Smooth muscle cell (in vitro differentiated cells): Measurements from ENCODE around the gene RBP4. TPM values are rescaled to one million over a fixed set of nuclear protein-coding genes. Genes with fewer than 3 reads are reported as not detected.
A peak's percentile ranks its signal among the peaks of the same experiment; 100 is the strongest.
"Not testable (repeated sequence)": the region's sequence is repeated elsewhere in the genome, so short reads cannot be mapped to it uniquely, and the experiment has no call there.

Experiments
- DNase-seq: peaks from one replicate; lab custom pipeline; 2025; ENCODE audit not compliant: unreplicated experiment; lab: John Stamatoyannopoulos, UW
- H2AFZ ChIP-seq: fragments of 200-600 bp; sonication (generic); 2 replicates; pipeline ENCODE4 v1.6.0; 2016; ENCODE audit warnings: antibody characterized with exemption, low read depth, mild to moderate bottlenecking
- H3F3A ChIP-seq: fragments of 200-600 bp; sonication (generic); 2 replicates; pipeline ENCODE4 v1.6.0; 2017; ENCODE audit warnings: antibody characterized with exemption, low read depth
- H3K27ac ChIP-seq: fragments of 200-600 bp; sonication (generic); 2 replicates; pipeline ENCODE4 v1.5.1; 2016; ENCODE audit warnings: low read depth, mild to moderate bottlenecking
- H3K27me3 ChIP-seq: fragments of 200-600 bp; sonication (generic); 2 replicates; pipeline ENCODE4 v1.6.1; 2016; ENCODE audit warnings: low read depth, mild to moderate bottlenecking
- H3K36me3 ChIP-seq: fragments of 200-600 bp; sonication (generic); 2 replicates; pipeline ENCODE4 v1.5.1; 2016; ENCODE audit warnings: low read depth
- H3K4me1 ChIP-seq: fragments of 200-600 bp; sonication (generic); 2 replicates; pipeline ENCODE4 v1.5.1; 2016; ENCODE audit warnings: low read depth
- H3K4me2 ChIP-seq: fragments of 200-600 bp; sonication (generic); 2 replicates; pipeline ENCODE4 v1.6.0; 2016; ENCODE audit warnings: mild to moderate bottlenecking
- H3K4me3 ChIP-seq: fragments of 200-600 bp; sonication (generic); 2 replicates; pipeline ENCODE4 v1.5.1; 2016; ENCODE audit warnings: mild to moderate bottlenecking
- H3K79me2 ChIP-seq: fragments of 200-600 bp; sonication (generic); 2 replicates; pipeline ENCODE4 v1.6.0; 2016; ENCODE audit warnings: low read depth, mild to moderate bottlenecking
- H3K9ac ChIP-seq: fragments of 200-600 bp; sonication (generic); 2 replicates; pipeline ENCODE4 v1.6.0; 2016; ENCODE audit warnings: low read depth
- H3K9me3 ChIP-seq: fragments of 200-600 bp; sonication (generic); replicated peaks from 2 replicates; pipeline ENCODE4 v1.5.1; 2016; ENCODE audit warnings: low read depth
- H4K20me1 ChIP-seq: fragments of 200-600 bp; sonication (generic); 2 replicates; pipeline ENCODE4 v1.6.0; 2016; ENCODE audit warnings: low read depth
- WGBS: methylation state at CpG from one replicate; pipeline ENCODE4 v1.1.7; 2016; ENCODE audit warnings: low lambda C conversion rate; 5-methylcytosine and 5-hydroxymethylcytosine counted together
- polyA plus RNA-seq: library from polyadenylated mRNA; unstranded; fragments of >200 nt; fragmentation: Nextera tagmentation; extraction: Ambion mirVana; gene quantifications from 2 replicates; pipeline ENCODE4 v1.2.1, GENCODE V29; 2016
- total RNA-seq: library from RNA; depleted of rRNA; stranded (reverse); fragments of >200 nt; gene quantifications from 2 replicates; pipeline ENCODE4 v1.2.3, GENCODE V29; 2014
- TF ChIP-seq, protein P1 (sequence below): fragments of 200-600 bp; sonication (generic); IDR thresholded peaks from 2 replicates; pipeline ENCODE4 v1.5.1; 2017; ENCODE audit warnings: borderline replicate concordance, mild to moderate bottlenecking, antibody characterized with exemption; ENCODE audit not compliant: insufficient read depth, poor library complexity, severe bottlenecking

The RBP4 gene
- total and polyA plus RNA-seq, 2 experiments from 2014 or later, result 1.1 to 1.2 TPM

DNA sequence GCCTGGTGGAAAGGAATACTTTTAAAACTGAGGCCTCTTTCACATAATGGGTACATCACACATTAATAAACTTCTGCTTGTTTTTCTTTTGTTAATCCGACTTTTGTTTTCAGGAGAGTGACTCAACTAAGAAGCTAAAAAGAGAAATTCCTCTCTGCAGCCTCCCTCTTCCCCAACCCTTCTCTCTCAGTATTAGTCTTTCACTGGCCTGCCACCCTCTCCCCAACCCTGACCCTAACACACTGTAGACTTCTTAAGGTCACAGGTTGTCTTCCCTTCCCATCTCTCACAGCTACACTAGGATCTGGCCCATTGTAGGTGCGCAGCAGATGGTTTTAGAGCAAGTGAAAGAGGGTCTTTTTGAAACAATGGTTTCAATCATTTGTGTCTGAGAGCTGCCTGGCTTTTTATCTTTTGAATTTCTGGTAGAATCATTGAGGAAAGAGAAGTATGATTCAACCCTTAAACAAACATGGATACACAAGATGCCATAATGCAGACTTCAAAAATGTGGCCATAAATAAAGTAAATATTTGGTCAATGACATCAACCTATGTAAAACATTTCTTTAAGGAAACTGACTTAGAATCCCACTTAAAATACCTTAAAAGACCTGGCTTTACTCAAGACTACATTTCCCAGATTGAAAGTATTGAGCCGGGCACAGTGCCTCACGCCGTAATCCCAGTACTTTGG, 52.5 kb downstream of the RBP4 start:
- no peaks in the 10 kb centered on the region for H3K4me1 ChIP-seq
- no peaks in the 10 kb centered on the region for H3F3A ChIP-seq
- no peak overlapping the region for H3K4me2 ChIP-seq
- no peak overlapping the region for H3K4me3 ChIP-seq
- no peaks in the 10 kb centered on the region for H3K36me3 ChIP-seq
- no peaks in the 10 kb centered on the region for H3K79me2 ChIP-seq
- peak overlapping the region; percentile 31 for H3K27ac ChIP-seq
- no peak for DNase-seq
- no peaks in the 10 kb centered on the region for H3K27me3 ChIP-seq
- H4K20me1 ChIP-seq, result no peaks in the 10 kb centered on the region
- H2AFZ ChIP-seq, result no peak overlapping the region
- WGBS, result 80% methylated on average over 5 of the region's 5 CpGs
- TF ChIP-seq, protein P1, sequence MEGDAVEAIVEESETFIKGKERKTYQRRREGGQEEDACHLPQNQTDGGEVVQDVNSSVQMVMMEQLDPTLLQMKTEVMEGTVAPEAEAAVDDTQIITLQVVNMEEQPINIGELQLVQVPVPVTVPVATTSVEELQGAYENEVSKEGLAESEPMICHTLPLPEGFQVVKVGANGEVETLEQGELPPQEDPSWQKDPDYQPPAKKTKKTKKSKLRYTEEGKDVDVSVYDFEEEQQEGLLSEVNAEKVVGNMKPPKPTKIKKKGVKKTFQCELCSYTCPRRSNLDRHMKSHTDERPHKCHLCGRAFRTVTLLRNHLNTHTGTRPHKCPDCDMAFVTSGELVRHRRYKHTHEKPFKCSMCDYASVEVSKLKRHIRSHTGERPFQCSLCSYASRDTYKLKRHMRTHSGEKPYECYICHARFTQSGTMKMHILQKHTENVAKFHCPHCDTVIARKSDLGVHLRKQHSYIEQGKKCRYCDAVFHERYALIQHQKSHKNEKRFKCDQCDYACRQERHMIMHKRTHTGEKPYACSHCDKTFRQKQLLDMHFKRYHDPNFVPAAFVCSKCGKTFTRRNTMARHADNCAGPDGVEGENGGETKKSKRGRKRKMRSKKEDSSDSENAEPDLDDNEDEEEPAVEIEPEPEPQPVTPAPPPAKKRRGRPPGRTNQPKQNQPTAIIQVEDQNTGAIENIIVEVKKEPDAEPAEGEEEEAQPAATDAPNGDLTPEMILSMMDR, result no peak
- no peak overlapping the region for H3K9ac ChIP-seq
- no peaks in the 10 kb centered on the region for H3K9me3 ChIP-seq

DNA sequence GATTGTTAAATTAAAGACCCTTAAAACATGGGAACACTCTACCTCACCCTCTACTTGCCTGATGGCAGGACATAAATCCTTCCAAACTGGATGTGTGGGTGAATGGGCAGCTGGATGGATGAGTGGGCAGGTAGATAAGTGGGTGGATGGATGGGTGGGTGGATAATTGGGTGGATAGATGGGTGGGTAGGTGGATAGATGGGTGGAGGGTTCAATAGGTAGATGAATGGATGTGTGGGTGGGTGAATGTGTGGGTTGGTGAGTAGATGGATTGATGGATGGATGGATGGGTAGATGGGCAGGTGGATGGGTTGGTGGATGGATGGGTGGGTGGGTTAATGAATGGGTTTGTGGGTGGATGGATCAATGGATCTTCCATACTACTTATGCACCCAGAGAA, 53.5 kb downstream of the RBP4 start:
- Histone ChIP-seq H4K20me1 (no peaks in the 10 kb centered on the region), H3K4me2 (no peak overlapping the region), H3K9me3 (no peaks in the 10 kb centered on the region), H3F3A (no peaks in the 10 kb centered on the region), H3K27me3 (no peaks in the 10 kb centered on the region), H3K36me3 (no peaks in the 10 kb centered on the region), H3K4me3 (no peak overlapping the region), H2AFZ (no peak overlapping the region), H3K27ac (no peak overlapping the region), H3K9ac (no peak overlapping the region), H3K79me2 (no peaks in the 10 kb centered on the region), H3K4me1 (peaks cover under 1% of the 10 kb centered on the region)
- DNase-seq, result no peak
- TF ChIP-seq, protein P1, result no peak

DNA sequence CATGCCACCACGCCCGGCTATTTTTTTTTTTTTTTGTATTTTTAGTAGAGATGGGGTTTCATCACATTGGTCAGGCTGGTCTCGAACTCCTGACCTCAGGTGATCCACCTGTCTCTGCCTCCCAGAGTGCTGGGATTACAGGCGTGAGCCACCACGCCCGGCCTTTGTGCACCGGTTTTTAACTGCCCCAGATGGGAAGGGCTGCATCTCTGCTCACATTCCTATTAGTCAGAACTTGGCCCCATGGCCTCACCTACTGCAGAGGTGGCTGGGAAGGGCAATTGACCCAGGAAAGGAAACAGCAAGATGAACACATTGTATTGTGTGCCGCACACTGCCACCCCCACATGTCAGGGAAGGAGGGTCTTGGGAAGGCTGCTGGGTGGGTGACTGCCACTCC, 54.0 kb downstream of the RBP4 start:
- DNase-seq, H3K79me2 ChIP-seq, H3K27me3 ChIP-seq: not testable (repeated sequence)

DNA sequence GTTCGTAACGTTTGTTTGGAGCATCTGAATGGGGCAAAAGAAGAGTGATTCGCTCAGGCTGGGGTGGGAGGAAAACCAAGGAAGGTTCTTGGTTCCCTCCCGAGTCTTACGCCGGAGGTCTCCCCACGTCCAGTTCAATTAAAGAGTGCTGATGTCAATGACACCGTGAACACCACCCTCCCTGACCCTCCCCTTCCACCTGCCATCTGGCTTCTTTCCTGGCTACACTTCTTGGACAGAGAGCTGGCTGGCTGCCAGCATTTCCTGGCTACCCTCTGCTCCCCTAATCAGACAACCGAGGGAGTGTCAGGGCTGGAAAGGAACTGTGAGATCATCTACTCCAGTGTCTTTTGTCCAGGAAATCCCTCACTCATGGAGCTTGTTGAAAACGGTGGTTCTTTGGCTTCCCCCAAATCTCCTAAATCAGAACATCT, 58.7 kb downstream of the RBP4 start:
- no peak overlapping the region for H2AFZ ChIP-seq
- WGBS, result 38% methylated on average over 10 of the region's 10 CpGs
- no peaks in the 10 kb centered on the region for H3K36me3 ChIP-seq
- H3K27ac ChIP-seq, result no peak overlapping the region
- TF ChIP-seq, protein P1, result no peak
- no peak overlapping the region for H3K9ac ChIP-seq
- H3K79me2 ChIP-seq, result no peaks in the 10 kb centered on the region
- no peaks in the 10 kb centered on the region for H3K9me3 ChIP-seq
- H3F3A ChIP-seq, result no peaks in the 10 kb centered on the region
- no peaks in the 10 kb centered on the region for H3K27me3 ChIP-seq
- H3K4me1 ChIP-seq, result peaks cover 3% of the 10 kb centered on the region
- DNase-seq, result no peak
- no peaks in the 10 kb centered on the region for H4K20me1 ChIP-seq
- H3K4me3 ChIP-seq, result peak overlapping the region; percentile 8
- peak overlapping the region; percentile 11 for H3K4me2 ChIP-seq

More for the DNA sequence above, 54.0 kb downstream of the RBP4 start:
- H3K27ac ChIP-seq, H3K36me3 ChIP-seq, H2AFZ ChIP-seq, H3K4me3 ChIP-seq, H3K9ac ChIP-seq, H3K4me1 ChIP-seq, H3K9me3 ChIP-seq, H3F3A ChIP-seq, H4K20me1 ChIP-seq, H3K4me2 ChIP-seq: not testable (repeated sequence)
- WGBS, result 96% methylated on average over 8 of the region's 8 CpGs

Other genes with a start within 250 kb of the RBP4 start
- gene MYOF, start 118.9 kb downstream of the RBP4 start, total RNA-seq, result 99.5 and 99.6 TPM in 2 replicates
- gene MYOF, start 118.9 kb downstream of the RBP4 start, polyA plus RNA-seq, result 29.6 and 45.1 TPM in 2 replicates
- gene CEP55, start 104.6 kb downstream of the RBP4 start, total RNA-seq, result 6.5 and 9.3 TPM in 2 replicates
- gene CEP55, start 104.6 kb downstream of the RBP4 start, polyA plus RNA-seq, result 5.4 and 6.8 TPM in 2 replicates
- not detected in 2 replicates for gene FFAR4, start 34.6 kb downstream of the RBP4 start, total RNA-seq
- gene FFAR4, start 34.6 kb downstream of the RBP4 start, polyA plus RNA-seq, result not detected in 2 replicates
- not detected in 2 replicates for gene PDE6C, start 11.3 kb upstream of the RBP4 start, total RNA-seq
- gene PDE6C, start 11.3 kb upstream of the RBP4 start, polyA plus RNA-seq, result not detected in 2 replicates
- gene FRA10AC1, start 101.4 kb upstream of the RBP4 start, total RNA-seq, result 12.3 and 12.5 TPM in 2 replicates
- gene FRA10AC1, start 101.4 kb upstream of the RBP4 start, polyA plus RNA-seq, result 11.2 and 14.4 TPM in 2 replicates
- gene LGI1, start 156.7 kb upstream of the RBP4 start, total RNA-seq, result 1.2 and 6.7 TPM in 2 replicates
- 2.0 TPM in 1 of 2 replicates, not detected in the other for gene LGI1, start 156.7 kb upstream of the RBP4 start, polyA plus RNA-seq